ENCODE results near the gene OR2B2.
A peak's percentile ranks its signal among the peaks of the same experiment; 100 is the strongest.

The OR2B2 gene

GRCh38 chr6:27864906-27865849, 47.0 kb downstream of the OR2B2 start:
- peak; percentile 98 for DNase-seq (ENCODE audit: low read depth)
- no peaks in the 10 kb centered on the region for H3K27me3 ChIP-seq (replicated peaks; ENCODE audit: control insufficient read depth, insufficient read depth, low read length)
- H3K9me3 ChIP-seq (ENCODE audit: control insufficient read depth, low read length): no peaks in the 10 kb centered on the region
- H3K9ac ChIP-seq (ENCODE audit: low read length): peak overlapping the region; percentile 82
- H3K36me3 ChIP-seq (ENCODE audit: control insufficient read depth, insufficient read depth, low read length, severe bottlenecking): no peaks in the 10 kb centered on the region
- H3K4me1 ChIP-seq (ENCODE audit: control insufficient read depth, insufficient read depth, low read length): peaks cover 23% of the 10 kb centered on the region
- H3K4me3 ChIP-seq (ENCODE audit: low read length): peak overlapping the region; percentile 88

DNA sequence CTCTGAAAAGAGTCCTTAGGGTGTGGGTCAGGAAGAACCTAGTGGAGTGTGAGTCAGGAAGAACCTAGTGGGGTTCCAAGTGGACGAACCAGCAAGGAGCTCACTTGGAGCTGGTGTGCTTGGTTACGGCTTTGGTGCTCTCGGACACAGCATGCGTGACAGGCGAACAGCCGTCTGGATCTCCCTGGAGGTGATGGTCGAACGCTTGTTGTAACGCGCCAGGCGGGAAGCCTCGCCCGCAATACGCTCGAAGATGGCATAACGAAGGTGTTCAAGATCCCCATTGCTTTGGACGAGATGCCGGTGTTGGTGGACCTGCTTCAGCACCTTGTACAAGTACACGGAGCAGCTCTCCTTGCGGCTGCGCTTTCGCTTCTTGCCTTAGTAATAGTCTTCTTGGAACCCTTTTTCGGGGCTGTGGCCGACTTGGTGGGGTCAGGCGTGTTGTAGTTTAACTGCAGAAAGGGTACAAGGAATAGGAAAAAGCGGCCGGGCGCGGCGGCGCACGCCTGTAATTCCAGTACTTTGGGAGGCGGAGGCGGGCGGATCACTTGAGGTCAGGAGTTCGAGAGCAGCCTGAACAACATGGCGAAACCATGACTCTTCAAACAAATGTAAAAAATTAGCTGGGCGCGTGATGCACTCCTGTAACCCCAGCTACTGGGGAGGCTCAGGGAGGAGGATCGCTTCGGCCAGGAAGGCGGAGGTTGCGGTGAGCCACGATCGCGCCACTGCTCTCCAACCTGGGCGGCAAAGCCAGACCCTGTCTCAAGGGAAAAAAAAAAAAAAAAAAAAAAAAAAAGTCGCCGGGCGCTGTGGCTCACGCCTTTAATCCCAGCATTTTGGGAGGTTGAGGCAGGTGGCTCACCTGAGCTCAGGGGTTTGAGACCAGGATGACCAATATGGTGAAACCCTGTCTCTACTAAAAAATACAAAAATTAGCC, 48.0 kb downstream of the OR2B2 start:
- DNase-seq (ENCODE audit: low read depth): peak; percentile 40
- peak overlapping the region; percentile 88 for H3K4me3 ChIP-seq (ENCODE audit: low read length)

DNA sequence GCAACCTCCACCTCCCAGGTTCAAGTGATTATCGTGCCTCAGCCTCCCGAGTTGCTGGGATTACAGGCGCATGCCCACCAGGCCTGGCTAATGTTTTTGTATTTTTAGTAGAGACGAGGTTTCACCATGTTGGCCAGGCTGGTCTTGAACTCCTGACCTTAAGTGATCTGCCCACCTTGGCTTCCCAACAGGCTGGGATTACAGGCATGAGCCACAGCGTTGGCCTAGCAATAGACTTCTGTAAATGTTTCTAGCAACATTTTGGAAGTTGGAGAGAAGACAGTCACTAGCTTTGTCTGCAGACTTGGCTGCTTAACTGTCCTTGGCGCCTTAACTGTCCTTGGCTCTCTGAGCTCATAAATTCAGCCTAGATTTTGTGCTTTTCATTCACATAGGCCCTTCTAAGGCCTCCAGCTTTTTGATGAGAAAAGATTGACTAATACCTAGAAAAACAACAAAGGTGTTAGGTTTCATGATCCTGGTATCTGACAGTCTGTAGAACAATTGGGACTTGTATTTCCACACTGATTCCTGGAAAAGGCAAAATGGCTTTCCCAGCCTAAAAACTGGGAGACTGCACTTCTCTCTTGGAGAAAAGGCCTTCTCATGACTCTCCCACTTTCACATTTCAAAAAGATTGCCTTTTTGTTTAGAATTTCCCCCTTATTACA, 49.7 kb downstream of the OR2B2 start:
- H3K9me3 ChIP-seq (ENCODE audit: control insufficient read depth, low read length): no peaks in the 10 kb centered on the region
- peak; percentile 3 for DNase-seq (ENCODE audit: low read depth)
- no peaks in the 10 kb centered on the region for H3K36me3 ChIP-seq (ENCODE audit: control insufficient read depth, insufficient read depth, low read length, severe bottlenecking)
- H3K4me1 ChIP-seq (ENCODE audit: control insufficient read depth, insufficient read depth, low read length): peaks cover 23% of the 10 kb centered on the region
- no peak overlapping the region for H3K9ac ChIP-seq (ENCODE audit: low read length)
- no peak overlapping the region for H3K4me3 ChIP-seq (ENCODE audit: low read length)
- H3K27me3 ChIP-seq (replicated peaks; ENCODE audit: control insufficient read depth, insufficient read depth, low read length): no peaks in the 10 kb centered on the region

More for the DNA sequence above, 48.0 kb downstream of the OR2B2 start:
- peaks cover 23% of the 10 kb centered on the region for H3K4me1 ChIP-seq (ENCODE audit: control insufficient read depth, insufficient read depth, low read length)
- H3K36me3 ChIP-seq (ENCODE audit: control insufficient read depth, insufficient read depth, low read length, severe bottlenecking): no peaks in the 10 kb centered on the region
- no peaks in the 10 kb centered on the region for H3K27me3 ChIP-seq (replicated peaks; ENCODE audit: control insufficient read depth, insufficient read depth, low read length)
- no peaks in the 10 kb centered on the region for H3K9me3 ChIP-seq (ENCODE audit: control insufficient read depth, low read length)
- H3K9ac ChIP-seq (ENCODE audit: low read length): peak overlapping the region; percentile 82

GRCh38 chr6:27861861-27862260, 50.3 kb downstream of the OR2B2 start:
- no peaks in the 10 kb centered on the region for H3K27me3 ChIP-seq (replicated peaks; ENCODE audit: control insufficient read depth, insufficient read depth, low read length)
- no peak for DNase-seq (ENCODE audit: low read depth)

DNA sequence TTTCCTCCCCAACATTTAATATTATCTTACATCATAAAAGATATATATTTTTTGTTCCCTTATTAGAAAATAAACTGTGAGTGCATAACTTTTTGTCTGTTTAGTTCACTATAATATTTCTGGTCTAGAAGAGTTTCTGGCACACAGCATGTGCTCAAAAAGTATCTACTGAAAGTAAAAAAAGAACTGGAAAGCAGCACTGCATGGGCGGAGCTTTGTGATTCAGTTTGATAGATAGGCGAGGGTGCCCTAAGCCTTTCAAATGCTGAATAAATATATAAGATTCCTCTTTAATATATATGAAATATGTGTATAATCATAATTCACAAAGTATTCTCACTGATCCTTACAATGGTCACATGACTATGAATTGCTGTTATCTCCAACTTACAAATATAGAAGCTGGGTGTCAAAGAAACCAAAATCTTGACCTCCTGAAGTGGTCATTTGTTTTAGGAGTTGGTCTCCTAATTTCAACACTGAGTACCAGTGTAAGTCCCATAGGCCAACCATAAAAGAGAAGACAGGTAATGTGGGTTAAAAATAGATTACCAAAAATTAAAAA, 50.8 kb downstream of the OR2B2 start:
- Histone ChIP-seq H3K4me3 (ENCODE audit: low read length) (no peak overlapping the region), H3K9ac (ENCODE audit: low read length) (no peak overlapping the region), H3K36me3 (ENCODE audit: control insufficient read depth, insufficient read depth, low read length, severe bottlenecking) (no peaks in the 10 kb centered on the region), H3K9me3 (ENCODE audit: control insufficient read depth, low read length) (no peaks in the 10 kb centered on the region), H3K4me1 (ENCODE audit: control insufficient read depth, insufficient read depth, low read length) (peaks cover 14% of the 10 kb centered on the region), H3K27me3 (replicated peaks; ENCODE audit: control insufficient read depth, insufficient read depth, low read length) (no peaks in the 10 kb centered on the region)
- DNase-seq (ENCODE audit: low read depth): no peak

More at GRCh38 chr6:27861861-27862260, 50.3 kb downstream of the OR2B2 start:
- Histone ChIP-seq H3K9me3 (ENCODE audit: control insufficient read depth, low read length) (no peaks in the 10 kb centered on the region), H3K9ac (ENCODE audit: low read length) (no peak overlapping the region), H3K4me1 (ENCODE audit: control insufficient read depth, insufficient read depth, low read length) (peaks cover 19% of the 10 kb centered on the region), H3K4me3 (ENCODE audit: low read length) (no peak overlapping the region), H3K36me3 (ENCODE audit: control insufficient read depth, insufficient read depth, low read length, severe bottlenecking) (no peaks in the 10 kb centered on the region)
